HepG2 (cell line): ENCODE results near the gene SLC29A2.

Source experiments
- NFE2L1 ChIP-seq: sonication (generic); formaldehyde crosslinking; IDR thresholded peaks from 2 replicates; pipeline ENCODE4 v1.4.0; 2020; ENCODE audit warnings: missing genetic modification reagents, mild to moderate bottlenecking, borderline replicate concordance
- TF ChIP-seq, protein P1 (sequence below): sonication (generic); formaldehyde crosslinking; IDR thresholded peaks from 2 replicates; pipeline ENCODE4 v1.4.0; 2020; ENCODE audit warnings: mild to moderate bottlenecking, missing genetic modification reagents
- TF ChIP-seq, protein P2 (sequence below), 2 experiments: fragments of 450-650 bp in 1 of 2; sonication (generic) in 1 of 2; formaldehyde crosslinking; IDR thresholded peaks; 2 replicates each; pipeline versions ENCODE4 v1.5.0 to v1.8.0; 2020 to 2022; ENCODE audit warnings: mild to moderate bottlenecking in 1 of 2, missing genetic modification reagents in 1 of 2

DNA sequence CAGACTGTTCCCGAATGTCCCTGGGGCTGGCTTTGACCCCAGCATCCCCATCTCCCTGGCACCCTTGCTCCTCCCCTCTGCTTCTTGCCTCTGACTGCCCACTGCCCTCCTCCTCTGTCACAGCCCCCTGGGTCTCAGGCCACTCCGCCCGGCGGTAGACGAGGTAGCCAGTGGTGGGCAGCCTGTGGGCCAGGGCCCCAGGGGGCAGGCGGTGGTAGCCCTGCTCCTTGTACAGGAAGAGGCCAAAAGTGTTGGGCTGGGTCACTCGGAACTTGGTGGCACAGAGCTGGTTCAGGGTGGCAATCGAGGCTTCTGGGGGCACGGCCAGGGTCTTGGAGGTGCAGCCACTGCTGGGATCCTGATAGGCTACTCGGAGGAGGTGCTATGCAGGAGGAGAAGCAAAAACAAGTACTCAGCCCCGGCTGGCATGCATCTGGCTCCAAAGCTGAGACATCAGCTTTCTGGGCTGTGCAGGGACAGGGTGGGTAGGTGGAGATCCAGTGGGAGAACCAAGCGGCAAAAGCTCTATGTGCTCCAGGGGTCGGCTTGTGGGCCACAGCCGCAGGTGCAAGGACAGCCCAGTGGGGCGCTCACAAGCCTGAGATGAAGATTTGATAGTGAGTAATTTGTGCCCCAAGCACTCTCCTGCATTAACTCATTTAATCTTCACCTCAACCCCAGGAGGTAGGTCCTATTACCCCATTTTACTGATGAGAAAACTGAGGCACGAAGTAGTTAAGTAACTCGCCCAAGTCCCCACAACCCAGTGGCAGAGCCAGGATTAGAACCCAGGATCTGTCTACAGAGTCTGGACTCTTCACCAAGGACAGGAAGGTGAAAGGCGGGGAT, 39.0 kb downstream of the SLC29A2 start:
- TF ChIP-seq NFE2L1 (CRISPR knock-in tag): no peak
- TF ChIP-seq, protein P1, sequence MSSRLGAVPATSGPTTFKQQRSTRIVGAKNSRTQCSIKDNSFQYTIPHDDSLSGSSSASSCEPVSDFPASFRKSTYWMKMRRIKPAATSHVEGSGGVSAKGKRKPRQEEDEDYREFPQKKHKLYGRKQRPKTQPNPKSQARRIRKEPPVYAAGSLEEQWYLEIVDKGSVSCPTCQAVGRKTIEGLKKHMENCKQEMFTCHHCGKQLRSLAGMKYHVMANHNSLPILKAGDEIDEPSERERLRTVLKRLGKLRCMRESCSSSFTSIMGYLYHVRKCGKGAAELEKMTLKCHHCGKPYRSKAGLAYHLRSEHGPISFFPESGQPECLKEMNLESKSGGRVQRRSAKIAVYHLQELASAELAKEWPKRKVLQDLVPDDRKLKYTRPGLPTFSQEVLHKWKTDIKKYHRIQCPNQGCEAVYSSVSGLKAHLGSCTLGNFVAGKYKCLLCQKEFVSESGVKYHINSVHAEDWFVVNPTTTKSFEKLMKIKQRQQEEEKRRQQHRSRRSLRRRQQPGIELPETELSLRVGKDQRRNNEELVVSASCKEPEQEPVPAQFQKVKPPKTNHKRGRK: no peak
- TF ChIP-seq, protein P2, sequence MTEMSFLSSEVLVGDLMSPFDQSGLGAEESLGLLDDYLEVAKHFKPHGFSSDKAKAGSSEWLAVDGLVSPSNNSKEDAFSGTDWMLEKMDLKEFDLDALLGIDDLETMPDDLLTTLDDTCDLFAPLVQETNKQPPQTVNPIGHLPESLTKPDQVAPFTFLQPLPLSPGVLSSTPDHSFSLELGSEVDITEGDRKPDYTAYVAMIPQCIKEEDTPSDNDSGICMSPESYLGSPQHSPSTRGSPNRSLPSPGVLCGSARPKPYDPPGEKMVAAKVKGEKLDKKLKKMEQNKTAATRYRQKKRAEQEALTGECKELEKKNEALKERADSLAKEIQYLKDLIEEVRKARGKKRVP (CRISPR knock-in tag; IDR thresholded peaks at IDR 0.05): no peak
